Head of caudate nucleus (tissue), 42 donors: ENCODE measurements around the gene NOP56.
"Not testable (repeated sequence)": the region's sequence is repeated elsewhere in the genome, so short reads cannot be mapped to it uniquely, and the experiment has no call there.

ENCODE experiments used
- DNase-seq, 42 donors: peaks; one replicate each; pipeline versions ENCODE4 v3.0.0 to v3.0.0-alpha.2; 2020 to 2021; ENCODE audit warnings: mixed read lengths in 7 of 42
- intact Hi-C: fragments of 100-400 bp; cut with DNase I; formaldehyde crosslinking; loops from one replicate; pipeline ENCODE4 v1.15.0; 2022

NOP56 gene

GRCh38 chr20:2671977-2672376 lies 19.5 kb downstream of the NOP56 start:
- DNase-seq = no peak
- intact Hi-C loops = no loop called here

GRCh38 chr20:2672446-2672845 lies 20.0 kb downstream of the NOP56 start:
- intact Hi-C loops = no loop called here
- DNase-seq = peak in 1 of 42 donors; percentile 7

- intact Hi-C loops = no loop called here
- no peak for DNase-seq
Observed at GRCh38 chr20:2673453-2673852, 21.0 kb downstream of the NOP56 start.

- intact Hi-C loops = no loop called here
Observed at GRCh38 chr20:2680046-2680445, 27.6 kb downstream of the NOP56 start.

GRCh38 chr20:2682040-2682439 lies 29.6 kb downstream of the NOP56 start:
- DNase-seq, intact Hi-C loops: not testable (repeated sequence)

More at GRCh38 chr20:2680046-2680445, 27.6 kb downstream of the NOP56 start:
- no peak for DNase-seq

- intact Hi-C loops, DNase-seq: not testable (repeated sequence)
Observed at GRCh38 chr20:2684817-2685216, 32.4 kb downstream of the NOP56 start.

GRCh38 chr20:2687514-2687913 lies 35.1 kb downstream of the NOP56 start:
- intact Hi-C loops = no loop called here
- peak in 2 of 42 donors; percentile 3 for DNase-seq

GRCh38 chr20:2688041-2688591 lies 35.7 kb downstream of the NOP56 start:
- intact Hi-C loops = no loop called here
- peak in 41 of 42 donors; percentile 35 to 87 (median 68) for DNase-seq

- intact Hi-C loops = loop anchor here (5.0 to 10.0 kb wide), 2 partner anchors 52 to 145 kb away; no protein-coding TSS in a partner anchor
Observed at GRCh38 chr20:2690213-2690612, 37.8 kb downstream of the NOP56 start.

GRCh38 chr20:2690718-2691117 lies 38.3 kb downstream of the NOP56 start:
- DNase-seq = peak in 2 of 42 donors; percentile 30 to 38
- intact Hi-C loops = loop anchor here (5.0 to 10.0 kb wide), 2 partner anchors 52 to 144 kb away; no protein-coding TSS in a partner anchor

More at GRCh38 chr20:2690213-2690612, 37.8 kb downstream of the NOP56 start:
- peak in 1 of 42 donors; percentile 33 for DNase-seq

GRCh38 chr20:2691127-2691526 lies 38.7 kb downstream of the NOP56 start:
- intact Hi-C loops = loop anchor here (5.0 to 10.0 kb wide), 2 partner anchors 51 to 144 kb away; no protein-coding TSS in a partner anchor
- DNase-seq = peak in 1 of 42 donors; percentile 37

GRCh38 chr20:2691663-2692035 lies 39.2 kb downstream of the NOP56 start:
- DNase-seq = peak in 1 of 42 donors; percentile 35
- intact Hi-C loops = loop anchor here (5.0 to 10.0 kb wide), 2 partner anchors 51 to 143 kb away; no protein-coding TSS in a partner anchor

GRCh38 chr20:2692036-2692885 lies 39.8 kb downstream of the NOP56 start, which contains the start of gene EBF4:
EBF4 (plus strand) TSS chr20:2692780; CDS start chr20:2693646, 866 bp downstream.
- intact Hi-C loops = loop anchor here (5.0 to 10.0 kb wide), 2 partner anchors 50 to 143 kb away; no protein-coding TSS in a partner anchor

GRCh38 chr20:2692886-2693285 lies 40.5 kb downstream of the NOP56 start:
- DNase-seq = peak in 3 of 42 donors; percentile 24 to 33 (median 24)
- intact Hi-C loops = loop anchor here (5.0 to 10.0 kb wide), 2 partner anchors 49 to 142 kb away; no protein-coding TSS in a partner anchor

More at GRCh38 chr20:2692036-2692885, 39.8 kb downstream of the NOP56 start, which contains the start of gene EBF4:
- peak in 37 of 42 donors; percentile 32 to 86 (median 60) for DNase-seq

- peak in 38 of 42 donors; percentile 32 to 83 (median 62) for DNase-seq
- intact Hi-C loops = loop anchor here (5.0 to 10.0 kb wide), 2 partner anchors 49 to 141 kb away; no protein-coding TSS in a partner anchor
Observed at GRCh38 chr20:2693286-2694007, 41.0 kb downstream of the NOP56 start.

GRCh38 chr20:2694008-2694471 lies 41.6 kb downstream of the NOP56 start:
- peak in 1 of 42 donors; percentile 36 for DNase-seq
- intact Hi-C loops = loop anchor here (5.0 to 10.0 kb wide), 2 partner anchors 48 to 141 kb away; no protein-coding TSS in a partner anchor

- intact Hi-C loops = loop anchor here (5.0 to 10.0 kb wide), 2 partner anchors 48 to 140 kb away; no protein-coding TSS in a partner anchor
- peak in 1 of 42 donors; percentile 35 for DNase-seq
Observed at GRCh38 chr20:2694519-2694918, 42.1 kb downstream of the NOP56 start.
